ENCODE measurements around the gene PLAC8L1. TPM values are rescaled to one million over a fixed set of nuclear protein-coding genes. Genes with fewer than 3 reads are reported as not detected.
"Not testable (repeated sequence)": the region's sequence is repeated elsewhere in the genome, so short reads cannot be mapped to it uniquely, and the experiment has no call there.

The PLAC8L1 gene, protein sequence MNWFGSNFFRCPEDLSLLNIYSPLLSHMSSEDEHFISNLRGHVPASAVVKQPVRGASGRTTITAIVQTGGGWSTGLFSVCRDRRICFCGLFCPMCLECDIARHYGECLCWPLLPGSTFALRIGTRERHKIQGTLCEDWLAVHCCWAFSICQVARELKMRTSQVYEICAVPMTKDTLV
- under 1 TPM in 2 of 3 donors, not detected in 1; 0.12 to 0.24 TPM for polyA plus RNA-seq

DNA sequence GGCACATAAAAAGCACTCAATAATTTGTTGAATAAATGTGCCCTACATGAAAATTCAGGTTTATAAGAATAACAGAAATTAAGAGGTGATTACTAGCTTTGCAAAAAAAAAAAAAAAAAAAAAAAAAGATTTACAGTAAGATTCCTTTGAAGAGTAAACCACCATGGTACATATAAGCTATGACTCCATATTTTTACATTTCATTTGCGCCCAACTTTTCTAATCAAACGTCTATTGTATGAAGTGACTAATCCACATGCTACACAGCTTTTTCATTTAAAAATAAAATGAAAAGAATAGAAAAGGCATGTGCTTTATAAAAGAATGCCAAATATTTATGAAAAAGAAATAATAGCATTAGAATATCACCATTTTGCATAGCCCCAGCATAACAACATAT is at the start of gene PLAC8L1:
Gene PLAC8L1 (minus strand): TSS at position 101 of the 400 bp plus-strand sequence. CDS start 1,266 bp downstream, outside the sequence.
- 95 to 98% (median 97%) methylated on average over 2 of the region's 2 CpGs for WGBS, 3 donors

DNA sequence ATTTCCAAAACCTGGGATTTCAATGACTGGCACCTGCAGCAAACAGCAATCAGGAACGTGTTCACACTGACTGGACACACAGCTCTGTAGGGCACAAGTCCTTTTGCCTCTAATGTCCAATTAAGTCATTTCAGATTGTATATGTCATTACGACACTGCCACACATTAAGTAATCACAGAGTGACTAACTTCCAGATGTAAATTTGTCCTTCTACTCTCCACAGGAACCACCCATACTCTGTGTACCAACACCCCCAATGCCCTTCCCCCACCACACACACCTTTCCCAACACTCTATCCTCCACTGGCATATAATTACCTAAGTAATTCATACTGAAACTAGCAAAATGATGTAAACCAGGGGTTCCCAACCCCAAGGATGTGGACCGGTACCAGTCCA is 46.6 kb upstream of the PLAC8L1 start:
- WGBS, 3 donors, result 45 to 82% (median 75%) methylated on average over 3 of the region's 3 CpGs
- no peak overlapping the region for H3K27ac ChIP-seq (ENCODE audit: low read depth, low read length)

More for the DNA sequence above, at the start of gene PLAC8L1:
- no peak within 1 kb of the TSS for H3K27ac ChIP-seq (ENCODE audit: low read depth, low read length)

DNA sequence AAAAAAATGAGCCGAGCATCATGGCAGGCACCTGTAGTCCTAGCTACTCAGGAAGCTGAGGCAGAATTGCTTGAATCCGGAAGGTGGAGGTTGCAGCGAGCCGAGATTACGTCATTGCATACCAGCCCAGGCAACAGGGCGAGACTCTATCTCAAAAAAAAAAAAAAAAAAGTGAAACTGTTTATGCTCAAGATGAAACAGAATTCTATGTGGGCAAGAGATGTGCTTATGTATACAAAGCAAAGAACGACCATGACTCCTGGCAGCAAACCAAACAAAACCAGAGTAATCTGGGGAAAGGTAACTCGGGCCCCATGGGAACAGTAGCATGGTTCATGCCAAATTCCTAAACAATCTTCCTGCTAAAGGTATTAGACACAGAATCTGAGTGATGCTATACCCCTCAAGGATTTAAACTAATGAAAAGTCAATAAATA is 32.6 kb upstream of the PLAC8L1 start:
- 41 to 73% (median 44%) methylated on average over 8 of the region's 8 CpGs for WGBS, 3 donors
- H3K27ac ChIP-seq (ENCODE audit: low read depth, low read length), result no peak overlapping the region

DNA sequence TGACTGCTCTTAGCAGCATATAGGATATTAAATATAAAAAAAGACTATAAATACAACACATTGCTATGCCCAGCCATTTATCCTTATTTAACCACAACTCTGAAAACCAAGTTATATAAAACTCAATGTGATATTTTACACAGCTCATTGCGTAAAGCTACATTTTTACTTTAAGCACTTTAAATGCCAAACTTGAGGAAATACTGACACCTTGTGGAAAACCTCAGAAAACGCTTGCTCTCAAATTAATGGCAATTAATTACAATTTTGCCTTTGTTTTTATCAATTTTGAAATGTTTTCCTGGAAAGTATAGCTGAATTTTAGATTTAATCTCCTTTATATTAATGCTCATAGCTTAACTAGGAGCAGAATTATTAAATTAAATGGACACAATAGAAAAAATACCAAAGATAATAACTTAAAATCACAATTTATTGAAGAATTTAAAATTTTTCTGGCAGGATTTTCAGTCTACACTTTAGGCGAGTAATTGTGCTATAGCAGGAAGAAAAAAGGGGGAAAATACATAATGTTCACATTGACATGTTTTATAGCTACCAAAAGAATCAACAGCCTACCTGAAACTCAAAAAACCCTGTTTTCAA is 25.2 kb upstream of the PLAC8L1 start:
- whole genome bisulfite sequencing, 3 donors, result 54 to 65% (median 58%) methylated on average over 3 of the region's 3 CpGs
- H3K27ac ChIP-seq (ENCODE audit: low read depth, low read length), result no peak overlapping the region

GRCh38 chr5:146126068-146126467 is 20.7 kb upstream of the PLAC8L1 start:
- H3K27ac ChIP-seq (ENCODE audit: low read depth, low read length), result no peak overlapping the region

GRCh38 chr5:146124580-146124979 is 19.2 kb upstream of the PLAC8L1 start:
- 47 to 75% (median 65%) methylated on average over 2 of the region's 2 CpGs for WGBS, 3 donors
- no peak overlapping the region for H3K27ac ChIP-seq (ENCODE audit: low read depth, low read length)

- 100% methylated on average over 1 of the region's 1 CpG for WGBS, 3 donors
- H3K27ac ChIP-seq (ENCODE audit: low read depth, low read length), result not testable (repeated sequence)
Measured at GRCh38 chr5:146121451-146121850, 16.1 kb upstream of the PLAC8L1 start.

- no peak overlapping the region for H3K27ac ChIP-seq (ENCODE audit: low read depth, low read length)
Measured at GRCh38 chr5:146118322-146118721, 12.9 kb upstream of the PLAC8L1 start.

- WGBS, 3 donors, result 96 to 98% (median 98%) methylated on average over 2 of the region's 2 CpGs
Measured at GRCh38 chr5:146117216-146117615, 11.8 kb upstream of the PLAC8L1 start.

GRCh38 chr5:146116361-146116760 is 11.0 kb upstream of the PLAC8L1 start:
- no peak overlapping the region for H3K27ac ChIP-seq (ENCODE audit: low read depth, low read length)
- 55 to 90% (median 68%) methylated on average over 2 of the region's 2 CpGs for WGBS, 3 donors

More at GRCh38 chr5:146117216-146117615, 11.8 kb upstream of the PLAC8L1 start:
- not testable (repeated sequence) for H3K27ac ChIP-seq (ENCODE audit: low read depth, low read length)

GRCh38 chr5:146112476-146112875 is 7.1 kb upstream of the PLAC8L1 start:
- H3K27ac ChIP-seq (ENCODE audit: low read depth, low read length), result no peak overlapping the region
- WGBS, 3 donors, result 70 to 89% (median 84%) methylated on average over 5 of the region's 5 CpGs

DNA sequence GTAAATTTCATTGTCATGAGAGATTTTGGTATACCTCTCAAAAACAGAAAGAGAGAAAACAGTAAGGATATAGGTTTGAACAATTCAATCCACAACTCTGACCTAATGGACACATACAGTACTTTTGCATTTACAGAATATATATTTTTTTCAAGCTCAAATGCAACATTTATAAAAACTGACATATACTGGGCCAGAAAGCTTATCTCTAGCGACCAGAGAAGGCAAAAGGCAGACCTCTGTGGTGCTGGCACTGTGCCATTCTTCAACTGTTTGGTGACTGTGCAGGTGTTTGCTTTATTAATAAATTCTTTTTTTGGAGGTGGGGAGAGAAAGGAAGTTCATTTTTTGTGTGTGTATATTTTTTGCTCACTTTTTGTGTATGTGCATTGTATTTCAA is 6.0 kb upstream of the PLAC8L1 start:
- no peak overlapping the region for H3K27ac ChIP-seq (ENCODE audit: low read depth, low read length)
- WGBS, 3 donors, result 12 to 63% (median 62%) methylated on average over 1 of the region's 1 CpG

DNA sequence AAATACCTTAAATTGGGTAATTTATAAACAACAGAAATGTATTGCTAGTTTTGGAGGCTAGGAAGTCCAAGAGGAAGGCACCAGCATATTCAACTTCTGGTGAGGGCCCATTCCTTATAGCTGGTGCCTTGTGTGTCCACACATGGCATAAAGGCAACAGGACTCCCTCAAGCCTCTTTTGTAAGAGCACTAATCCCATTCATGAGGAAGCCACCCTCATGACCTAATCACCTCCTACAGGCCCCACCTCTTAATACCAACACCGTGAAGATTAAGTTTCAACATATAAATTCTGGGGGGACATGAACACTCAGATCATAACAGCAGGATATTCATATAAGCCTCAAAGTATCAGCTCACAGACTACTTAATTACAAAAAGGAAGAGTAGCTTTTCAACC is 4.0 kb upstream of the PLAC8L1 start:
- WGBS, 3 donors, result 59 to 86% (median 76%) methylated on average over 1 of the region's 1 CpG

DNA sequence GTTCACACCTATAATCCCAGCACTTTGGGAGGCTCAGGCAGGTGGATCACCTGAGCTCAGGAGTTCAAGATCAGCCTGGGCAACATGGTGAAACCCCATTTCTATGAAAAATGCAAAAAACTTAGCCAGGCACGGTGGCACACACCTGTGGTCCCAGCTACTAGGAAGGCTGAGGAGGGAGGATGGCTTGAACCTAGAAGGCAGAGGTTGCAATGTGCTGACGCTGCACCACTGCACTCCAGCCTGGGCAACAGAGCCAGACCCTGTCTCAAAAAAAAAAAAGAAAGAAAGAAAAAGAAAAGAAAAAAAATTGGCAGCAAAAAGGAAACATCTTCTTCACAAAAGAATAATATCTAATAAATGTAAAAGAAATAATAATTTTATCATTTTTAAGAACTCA is 3.5 kb upstream of the PLAC8L1 start:
- 89 to 100% (median 90%) methylated on average over 2 of the region's 2 CpGs for WGBS, 3 donors
- H3K27ac ChIP-seq (ENCODE audit: low read depth, low read length), result not testable (repeated sequence)

More for the DNA sequence above, 4.0 kb upstream of the PLAC8L1 start:
- H3K27ac ChIP-seq (ENCODE audit: low read depth, low read length), result no peak overlapping the region

GRCh38 chr5:146107901-146108300 is 2.5 kb upstream of the PLAC8L1 start:
- no peak overlapping the region for H3K27ac ChIP-seq (ENCODE audit: low read depth, low read length)
- WGBS, 3 donors, result 33 to 84% (median 52%) methylated on average over 1 of the region's 1 CpG

GRCh38 chr5:146103594-146103993 is 1.8 kb downstream of the PLAC8L1 start:
- H3K27ac ChIP-seq (ENCODE audit: low read depth, low read length), result no peak overlapping the region
- WGBS, 3 donors, result 0 to 91% (median 48%) methylated on average over 1 of the region's 1 CpG

GRCh38 chr5:146101646-146102045 is 3.7 kb downstream of the PLAC8L1 start:
- WGBS, 3 donors, result 82 to 91% (median 89%) methylated on average over 2 of the region's 2 CpGs
- H3K27ac ChIP-seq (ENCODE audit: low read depth, low read length), result no peak overlapping the region

DNA sequence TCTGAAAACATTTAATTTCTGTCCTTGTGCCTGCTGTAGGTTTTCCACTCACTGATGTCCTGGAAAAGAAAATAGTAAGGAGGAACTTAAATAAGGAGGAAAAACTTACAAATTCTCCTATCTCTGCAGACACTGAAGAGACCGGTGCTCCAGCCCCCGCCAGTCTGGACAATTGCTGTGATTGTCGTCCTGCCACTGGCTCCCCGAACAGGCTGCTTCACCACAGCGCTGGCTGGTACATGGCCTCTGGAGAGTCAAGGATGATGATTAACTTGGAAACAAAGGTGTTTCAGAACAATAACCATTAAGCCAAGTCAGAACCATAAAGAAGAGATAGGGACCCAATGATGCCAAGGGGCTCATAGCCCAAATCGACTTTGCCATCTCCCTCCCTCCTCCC is 7.3 kb downstream of the PLAC8L1 start:
- 87 to 90% (median 88%) methylated on average over 6 of the region's 6 CpGs for WGBS, 3 donors

GRCh38 chr5:146091881-146092280 is 13.5 kb downstream of the PLAC8L1 start:
- WGBS, 3 donors, result 85 to 89% (median 88%) methylated on average over 3 of the region's 3 CpGs
- H3K27ac ChIP-seq (ENCODE audit: low read depth, low read length), result no peak overlapping the region

More for the DNA sequence above, 7.3 kb downstream of the PLAC8L1 start:
- H3K27ac ChIP-seq (ENCODE audit: low read depth, low read length), result no peak overlapping the region

DNA sequence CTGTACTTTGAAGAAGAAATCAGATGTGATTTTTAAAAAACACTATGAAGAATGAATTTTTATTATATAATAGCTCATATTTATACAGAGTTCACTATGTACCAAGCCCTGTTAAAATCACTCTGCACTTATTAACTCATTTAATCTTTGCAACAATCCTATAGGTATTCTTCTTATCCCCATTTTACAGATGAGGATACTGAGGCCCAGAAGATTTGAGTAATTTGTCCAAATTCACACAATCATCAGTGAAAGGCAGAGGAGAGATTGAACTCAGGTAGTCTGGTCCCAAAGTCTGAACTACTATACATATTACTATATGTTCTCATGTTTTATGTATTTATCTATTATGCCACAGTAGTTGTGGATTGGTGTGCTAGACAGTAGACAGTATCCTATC is 16.1 kb downstream of the PLAC8L1 start:
- H3K27ac ChIP-seq (ENCODE audit: low read depth, low read length), result no peak overlapping the region
